Activated T-helper 17 cell treated with anti-CD3 and anti-CD28 coated beads, Interleukin-2, amount 50 U/mL, for 72 hours (primary cell): Measurements from ENCODE around the gene NRAP. TPM values are rescaled to one million over a fixed set of nuclear protein-coding genes. Genes with fewer than 3 reads are reported as not detected.

Experiments used
- ATAC-seq: fragments of 150-1000 bp; cut with Tn5 transposase; replicated peaks from 2 replicates; pipeline ENCODE4 v1.10.0; 2021; ENCODE audit warnings: mild to moderate bottlenecking, moderate library complexity
- H3K27ac Mint-ChIP-seq: one replicate; pipeline ENCODE4 v1.8.0; 2022; ENCODE audit warnings: mixed read lengths
- H3K27me3 Mint-ChIP-seq: one replicate; pipeline ENCODE4 v1.8.0; 2022; ENCODE audit warnings: mixed read lengths
- H3K36me3 Mint-ChIP-seq: one replicate; pipeline ENCODE4 v1.8.0; 2022; ENCODE audit warnings: low read depth, mild to moderate bottlenecking, mixed read lengths
- H3K4me1 Mint-ChIP-seq: one replicate; pipeline ENCODE4 v1.8.0; 2022; ENCODE audit warnings: mixed read lengths
- H3K4me3 Mint-ChIP-seq: one replicate; pipeline ENCODE4 v1.8.0; 2022; ENCODE audit warnings: mild to moderate bottlenecking, mixed read lengths
- H3K9me3 Mint-ChIP-seq: one replicate; pipeline ENCODE4 v1.8.0; 2022; ENCODE audit warnings: mixed read lengths
- total RNA-seq, 2 donors: library from RNA; stranded (reverse); gene quantifications; one replicate each; pipeline ENCODE4 v1.2.3, GENCODE V29; 2022

The NRAP gene
- total RNA-seq = not detected

GRCh38 chr10:113663908-113664307, at the start of gene NRAP:
NRAP (minus strand) TSS chr10:113664041; CDS start chr10:113663882, 159 bp downstream.
- Mint-ChIP-seq H3K36me3 (no peaks in the 10 kb centered on the region), H3K4me3 (no peak within 1 kb of the TSS), H3K27me3 (peaks cover 12% of the 10 kb centered on the region), H3K4me1 (peaks cover 6% of the 10 kb centered on the region), H3K9me3 (no peaks in the 10 kb centered on the region), H3K27ac (no peak within 1 kb of the TSS)
- no peak for ATAC-seq

- H3K36me3 Mint-ChIP-seq = peaks cover 24% of the 10 kb centered on the region
- no peak overlapping the region for H3K27ac Mint-ChIP-seq
- H3K4me3 Mint-ChIP-seq = no peak overlapping the region
- no peaks in the 10 kb centered on the region for H3K9me3 Mint-ChIP-seq
- ATAC-seq = no peak
- H3K4me1 Mint-ChIP-seq = peaks cover 4% of the 10 kb centered on the region
- no peaks in the 10 kb centered on the region for H3K27me3 Mint-ChIP-seq
Measured at GRCh38 chr10:113713640-113713982, 49.8 kb upstream of the NRAP start.

- Mint-ChIP-seq H3K9me3 (no peaks in the 10 kb centered on the region), H3K27me3 (no peaks in the 10 kb centered on the region), H3K4me3 (no peak overlapping the region), H3K27ac (no peak overlapping the region), H3K4me1 (peaks cover 4% of the 10 kb centered on the region), H3K36me3 (peaks cover 21% of the 10 kb centered on the region)
- ATAC-seq = no peak
Measured at GRCh38 chr10:113712755-113713639, 49.2 kb upstream of the NRAP start.

GRCh38 chr10:113712024-113712423, 48.2 kb upstream of the NRAP start:
- no peak overlapping the region for H3K4me3 Mint-ChIP-seq
- H3K4me1 Mint-ChIP-seq = peaks cover 9% of the 10 kb centered on the region
- H3K27ac Mint-ChIP-seq = no peak overlapping the region
- H3K36me3 Mint-ChIP-seq = peaks cover 18% of the 10 kb centered on the region
- H3K27me3 Mint-ChIP-seq = no peaks in the 10 kb centered on the region
- H3K9me3 Mint-ChIP-seq = no peaks in the 10 kb centered on the region
- ATAC-seq = no peak

GRCh38 chr10:113711142-113711541, 47.3 kb upstream of the NRAP start:
- H3K27ac Mint-ChIP-seq = no peak overlapping the region
- ATAC-seq = no peak
- no peaks in the 10 kb centered on the region for H3K27me3 Mint-ChIP-seq
- H3K4me1 Mint-ChIP-seq = peaks cover 15% of the 10 kb centered on the region
- peaks cover 18% of the 10 kb centered on the region for H3K36me3 Mint-ChIP-seq
- no peaks in the 10 kb centered on the region for H3K9me3 Mint-ChIP-seq
- no peak overlapping the region for H3K4me3 Mint-ChIP-seq

GRCh38 chr10:113709221-113709838, 45.5 kb upstream of the NRAP start:
- Mint-ChIP-seq H3K4me3 (no peak overlapping the region), H3K9me3 (no peaks in the 10 kb centered on the region), H3K36me3 (peaks cover 12% of the 10 kb centered on the region), H3K4me1 (peaks cover 15% of the 10 kb centered on the region), H3K27me3 (no peaks in the 10 kb centered on the region), H3K27ac (peak overlapping the region; percentile 34)
- no peak for ATAC-seq

GRCh38 chr10:113708640-113709039, 44.8 kb upstream of the NRAP start:
- H3K4me3 Mint-ChIP-seq = no peak overlapping the region

GRCh38 chr10:113706623-113707022, 42.8 kb upstream of the NRAP start:
- Mint-ChIP-seq H3K4me1 (peaks cover 15% of the 10 kb centered on the region), H3K4me3 (peak overlapping the region; percentile 4), H3K9me3 (no peaks in the 10 kb centered on the region), H3K27me3 (no peaks in the 10 kb centered on the region), H3K27ac (peak overlapping the region; percentile 37), H3K36me3 (peaks cover 11% of the 10 kb centered on the region)
- peak; percentile 63 for ATAC-seq

More at GRCh38 chr10:113708640-113709039, 44.8 kb upstream of the NRAP start:
- Mint-ChIP-seq H3K9me3 (no peaks in the 10 kb centered on the region), H3K27ac (peak overlapping the region; percentile 34), H3K4me1 (peaks cover 15% of the 10 kb centered on the region), H3K27me3 (no peaks in the 10 kb centered on the region), H3K36me3 (peaks cover 6% of the 10 kb centered on the region)
- ATAC-seq = no peak

GRCh38 chr10:113705344-113705652, 41.5 kb upstream of the NRAP start:
- H3K4me3 Mint-ChIP-seq = no peak overlapping the region
- H3K27me3 Mint-ChIP-seq = no peaks in the 10 kb centered on the region
- H3K36me3 Mint-ChIP-seq = peaks cover 25% of the 10 kb centered on the region
- H3K9me3 Mint-ChIP-seq = no peaks in the 10 kb centered on the region
- H3K4me1 Mint-ChIP-seq = peaks cover 15% of the 10 kb centered on the region
- ATAC-seq = no peak
- peak overlapping the region; percentile 28 for H3K27ac Mint-ChIP-seq

- Mint-ChIP-seq H3K27me3 (no peaks in the 10 kb centered on the region), H3K27ac (no peak overlapping the region), H3K36me3 (peaks cover 30% of the 10 kb centered on the region), H3K4me1 (peaks cover 15% of the 10 kb centered on the region), H3K4me3 (no peak overlapping the region), H3K9me3 (no peaks in the 10 kb centered on the region)
- ATAC-seq = no peak
Measured at GRCh38 chr10:113704637-113705343, 40.9 kb upstream of the NRAP start.

- ATAC-seq = no peak
- H3K36me3 Mint-ChIP-seq = peaks cover 58% of the 10 kb centered on the region
Measured at GRCh38 chr10:113697595-113697994, 33.8 kb upstream of the NRAP start.

GRCh38 chr10:113695691-113696090, 31.9 kb upstream of the NRAP start:
- Mint-ChIP-seq H3K4me3 (no peak overlapping the region), H3K27me3 (no peaks in the 10 kb centered on the region), H3K27ac (no peak overlapping the region), H3K36me3 (peaks cover 52% of the 10 kb centered on the region), H3K9me3 (peaks cover 5% of the 10 kb centered on the region), H3K4me1 (no peaks in the 10 kb centered on the region)
- ATAC-seq = no peak

More at GRCh38 chr10:113697595-113697994, 33.8 kb upstream of the NRAP start:
- H3K9me3 Mint-ChIP-seq = peaks cover 5% of the 10 kb centered on the region
- H3K27ac Mint-ChIP-seq = no peak overlapping the region
- no peaks in the 10 kb centered on the region for H3K27me3 Mint-ChIP-seq
- H3K4me3 Mint-ChIP-seq = no peak overlapping the region
- H3K4me1 Mint-ChIP-seq = no peaks in the 10 kb centered on the region

- H3K9me3 Mint-ChIP-seq = peaks cover 5% of the 10 kb centered on the region
- ATAC-seq = no peak
- no peaks in the 10 kb centered on the region for H3K27me3 Mint-ChIP-seq
Measured at GRCh38 chr10:113693348-113693747, 29.5 kb upstream of the NRAP start.

GRCh38 chr10:113692271-113692670, 28.4 kb upstream of the NRAP start:
- no peak for ATAC-seq
- no peak overlapping the region for H3K27ac Mint-ChIP-seq
- H3K9me3 Mint-ChIP-seq = peaks cover 9% of the 10 kb centered on the region
- H3K4me3 Mint-ChIP-seq = no peak overlapping the region
- no peaks in the 10 kb centered on the region for H3K27me3 Mint-ChIP-seq
- H3K36me3 Mint-ChIP-seq = peaks cover 24% of the 10 kb centered on the region
- peaks cover 11% of the 10 kb centered on the region for H3K4me1 Mint-ChIP-seq

More at GRCh38 chr10:113693348-113693747, 29.5 kb upstream of the NRAP start:
- Mint-ChIP-seq H3K27ac (no peak overlapping the region), H3K4me3 (no peak overlapping the region), H3K4me1 (peaks cover 11% of the 10 kb centered on the region), H3K36me3 (peaks cover 29% of the 10 kb centered on the region)
